GF-D8 (cell line): ENCODE results near the gene HOXC10.

Experiments used
- DNase-seq: peaks from one replicate; lab custom pipeline; 2025; lab: John Stamatoyannopoulos, UW

Gene HOXC10

GRCh38 chr12:53977596-53978445 lies 7.1 kb upstream of the HOXC10 start:
- no peak for DNase-seq

- DNase-seq: no peak
These were observed 6.2 kb upstream of the HOXC10 start for GRCh38 chr12:53978477-53979356.

- no peak for DNase-seq
These were observed 4.7 kb upstream of the HOXC10 start for GRCh38 chr12:53980104-53980801.

GRCh38 chr12:53980802-53981496 lies 4.0 kb upstream of the HOXC10 start:
- DNase-seq: no peak

- no peak for DNase-seq
These were observed 3.0 kb upstream of the HOXC10 start for GRCh38 chr12:53981634-53982565.

- no peak for DNase-seq
These were observed 2.0 kb upstream of the HOXC10 start for GRCh38 chr12:53982648-53983567.

- no peak for DNase-seq
These were observed 1.4 kb upstream of the HOXC10 start for GRCh38 chr12:53983568-53983949.

- no peak for DNase-seq
These were observed 885 bp upstream of the HOXC10 start for GRCh38 chr12:53983950-53984572.

- DNase-seq: no peak
These were observed 697 bp downstream of the HOXC10 start for GRCh38 chr12:53985692-53985993.

- no peak for DNase-seq
These were observed 1.2 kb downstream of the HOXC10 start for GRCh38 chr12:53985994-53986685.

GRCh38 chr12:53986686-53987483 lies 1.9 kb downstream of the HOXC10 start:
- no peak for DNase-seq

GRCh38 chr12:53987787-53988230 lies 2.9 kb downstream of the HOXC10 start:
- DNase-seq: no peak

GRCh38 chr12:53988541-53989226 lies 3.7 kb downstream of the HOXC10 start:
- DNase-seq: no peak

GRCh38 chr12:53989227-53990113 lies 4.5 kb downstream of the HOXC10 start:
- DNase-seq: no peak

- no peak for DNase-seq
These were observed 5.5 kb downstream of the HOXC10 start for GRCh38 chr12:53990311-53991076.
